ENCODE measurements around the gene CST9L. TPM values are rescaled to one million over a fixed set of nuclear protein-coding genes. Genes with fewer than 3 reads are reported as not detected.

The CST9L gene
- total and polyA plus RNA-seq, 10 of the 15 experiments (the other 5 are each of a cell fraction or from before 2014, with no cell fraction given) = not detected

DNA sequence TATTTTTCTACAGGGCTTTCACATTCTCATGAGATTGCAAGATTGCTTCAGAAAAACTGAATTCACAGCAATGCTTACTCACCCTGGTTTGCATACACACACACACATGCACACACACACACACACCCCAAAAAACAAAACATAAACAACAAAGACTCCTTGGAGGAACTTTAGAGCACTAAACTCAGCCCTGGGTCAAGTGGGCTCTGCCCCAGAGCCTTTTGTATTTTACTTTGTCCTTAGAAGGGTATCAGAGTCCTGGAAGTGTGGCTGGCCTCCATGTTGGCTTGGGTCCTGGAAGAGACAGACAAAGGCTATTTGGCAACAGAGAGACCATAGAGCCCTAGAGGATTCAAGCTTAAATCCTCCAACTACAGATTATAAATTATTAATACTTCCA lies 45.4 kb upstream of the CST9L start:
- no peak overlapping the region for H3K27ac ChIP-seq (ENCODE audit: control insufficient read depth, insufficient read depth)
- DNase-seq (ENCODE audit: low read depth, low spot score) (no peak), FAIRE-seq (no peak), ATAC-seq (no peak)
- H3K9me3 ChIP-seq (replicated peaks; ENCODE audit: control insufficient read depth, insufficient read depth, low read length) = no peaks in the 10 kb centered on the region
- H3K9ac ChIP-seq (ENCODE audit: control insufficient read depth, insufficient read depth, low read length) = no peak overlapping the region
- BruUV-seq (replicated peaks) = no TSS peak
- H3K4me1 ChIP-seq (ENCODE audit: control insufficient read depth, insufficient read depth, low read length) = no peaks in the 10 kb centered on the region
- no peak overlapping the region for H3K4me2 ChIP-seq (ENCODE audit: control insufficient read depth, insufficient read depth)
- intact Hi-C loops (cut with micrococcal nuclease; ENCODE audit: unreplicated experiment) (no loop called here), in situ Hi-C loops (cut with MboI) (no loop called here)
- RAD21 ChIA-PET (ENCODE audit: unreplicated experiment) = no interaction called here
- no peaks in the 10 kb centered on the region for H3K79me2 ChIP-seq (ENCODE audit: control insufficient read depth, insufficient read depth, low read length)
- no peaks in the 10 kb centered on the region for H3K36me3 ChIP-seq (ENCODE audit: control insufficient read depth in 2 of 2, insufficient read depth in 2 of 2, low read length in 1 of 2)
- CTCF ChIA-PET = interaction anchor here (1.6 kb wide), 1 partner anchor 172 kb away, joined by 4 read pairs; no protein-coding TSS in a partner anchor
- no peaks in the 10 kb centered on the region for H3K27me3 ChIP-seq (replicated peaks in 1 of 2; ENCODE audit: control insufficient read depth in 2 of 2, insufficient read depth in 2 of 2, low read length in 1 of 2)
- no peaks in the 10 kb centered on the region for H4K20me1 ChIP-seq (ENCODE audit: control insufficient read depth, insufficient read depth)
- H3K4me3 ChIP-seq = no peak overlapping the region
- POLR2A ChIA-PET = no interaction called here
- no peak overlapping the region for H2AFZ ChIP-seq (ENCODE audit: control insufficient read depth, low read depth, low read length)
- TF ChIP-seq NFXL1 (IDR thresholded peaks at IDR 0.05; ENCODE audit: borderline replicate concordance) = no peak
- no peak for TF ChIP-seq SP1 (IDR thresholded peaks at IDR 0.05; ENCODE audit: low read depth, low read length)
- TF ChIP-seq IKZF2 (IDR thresholded peaks at IDR 0.05) = no peak
- no peak for TF ChIP-seq CHD2 (IDR thresholded peaks at IDR 0.05; ENCODE audit: borderline replicate concordance, low read depth, low read length)
- TF ChIP-seq IKZF1 (conservative IDR thresholded peaks at IDR 0.05) = no peak
- TF ChIP-seq NFYA (IDR thresholded peaks at IDR 0.05; ENCODE audit: borderline replicate concordance, low read depth, low read length) = no peak
- SMC1A ChIA-PET (ENCODE audit: uncharacterized antibody, unreplicated experiment) = interaction anchor here (0.7 to 1.3 kb wide), 2 partner anchors 93 to 172 kb away, joined by 3 read pairs; no protein-coding TSS in a partner anchor

DNA sequence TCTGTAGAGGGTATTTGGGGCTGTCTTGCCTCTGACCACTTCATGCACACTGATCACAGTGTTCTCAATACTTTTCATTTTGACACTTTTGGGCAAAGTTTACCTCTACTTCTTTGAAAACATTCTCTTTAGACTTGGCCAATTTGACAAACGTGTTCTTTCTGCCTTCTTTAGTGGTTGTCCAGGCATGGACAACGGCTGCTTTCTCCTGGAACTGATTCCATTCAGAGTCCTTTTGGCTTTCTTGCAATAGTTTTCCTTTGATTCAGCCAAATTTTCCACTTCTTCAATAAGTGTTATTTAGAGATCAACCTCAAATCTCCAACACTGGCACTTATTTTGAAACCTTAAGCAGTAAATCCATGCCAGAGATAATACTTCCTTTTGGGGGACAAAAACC lies 44.1 kb upstream of the CST9L start:
- Histone ChIP-seq H3K4me2 (ENCODE audit: control insufficient read depth, insufficient read depth) (no peak overlapping the region), H3K27me3 (replicated peaks in 1 of 2; ENCODE audit: control insufficient read depth in 2 of 2, insufficient read depth in 2 of 2, low read length in 1 of 2) (no peaks in the 10 kb centered on the region), H3K9ac (ENCODE audit: control insufficient read depth, insufficient read depth, low read length) (no peak overlapping the region), H3K4me3 (no peak overlapping the region), H3K9me3 (replicated peaks; ENCODE audit: control insufficient read depth, insufficient read depth, low read length) (no peaks in the 10 kb centered on the region), H2AFZ (ENCODE audit: control insufficient read depth, low read depth, low read length) (no peak overlapping the region), H3K27ac (ENCODE audit: control insufficient read depth, insufficient read depth) (no peak overlapping the region), H3K4me1 (ENCODE audit: control insufficient read depth, insufficient read depth, low read length) (no peaks in the 10 kb centered on the region), H3K79me2 (ENCODE audit: control insufficient read depth, insufficient read depth, low read length) (no peaks in the 10 kb centered on the region), H3K36me3 (ENCODE audit: control insufficient read depth in 2 of 2, insufficient read depth in 2 of 2, low read length in 1 of 2) (no peaks in the 10 kb centered on the region), H4K20me1 (ENCODE audit: control insufficient read depth, insufficient read depth) (no peaks in the 10 kb centered on the region)
- no TSS peak for BruUV-seq (replicated peaks)
- DNase-seq (ENCODE audit: low read depth, low spot score) = no peak
- ChIA-PET POLR2A (no interaction called here), CTCF (interaction anchor here (1.9 kb wide), 1 partner anchor 171 kb away, joined by 5 read pairs; no protein-coding TSS in a partner anchor), SMC1A (ENCODE audit: uncharacterized antibody, unreplicated experiment) (interaction anchor here (1.3 kb wide), 1 partner anchor 171 kb away, joined by 3 read pairs; no protein-coding TSS in a partner anchor), RAD21 (ENCODE audit: unreplicated experiment) (no interaction called here)
- WGBS (ENCODE audit: insufficient coverage, insufficient replicate concordance, low lambda C conversion rate, missing lambda C conversion rate) = 0% methylated on average over 2 of the region's 2 CpGs
- no peak for FAIRE-seq
- ATAC-seq = no peak
- intact Hi-C loops (cut with micrococcal nuclease; ENCODE audit: unreplicated experiment) (no loop called here), in situ Hi-C loops (cut with MboI) (no loop called here)
- TF ChIP-seq CHD4 (IDR thresholded peaks at IDR 0.05) = no peak
- no peak for TF ChIP-seq CHD1 (IDR thresholded peaks at IDR 0.05; ENCODE audit: low read depth, low read length)
- no peak for TF ChIP-seq WRNIP1 (IDR thresholded peaks at IDR 0.05; ENCODE audit: borderline replicate concordance, low read depth, low read length)
- TF ChIP-seq MEF2B (IDR thresholded peaks at IDR 0.05; ENCODE audit: partially characterized antibody, poor library complexity, severe bottlenecking) = no peak
- no peak for TF ChIP-seq EGR1 (IDR thresholded peaks at IDR 0.05; ENCODE audit: borderline replicate concordance in 1 of 2, low read depth in 2 of 2, low read length in 2 of 2)
- TF ChIP-seq NKRF (conservative IDR thresholded peaks at IDR 0.05) = no peak
- TF ChIP-seq NBN (IDR thresholded peaks at IDR 0.05) = no peak
- no peak for TF ChIP-seq PKNOX1 (IDR thresholded peaks at IDR 0.05)
- no peak for TF ChIP-seq HDAC6 (IDR thresholded peaks at IDR 0.05; ENCODE audit: unreplicated experiment)
- TF ChIP-seq TCF12 (IDR thresholded peaks at IDR 0.05; ENCODE audit: low read depth, low read length) = no peak
